HUES6 (cell line): ENCODE results near the gene DQX1.

Experiments used
- H3K27ac ChIP-seq: 2 replicates; pipeline ENCODE4 v1.7.0; 2013; ENCODE audit warnings: low read depth, mild to moderate bottlenecking, low read length, inconsistent platforms
- H3K27me3 ChIP-seq: 2 replicates; pipeline ENCODE4 v1.6.1; 2013; ENCODE audit warnings: low read length; ENCODE audit not compliant: control insufficient read depth, insufficient read depth
- H3K36me3 ChIP-seq: 2 replicates; pipeline ENCODE4 v1.6.1; 2013; ENCODE audit warnings: low read length; ENCODE audit not compliant: control insufficient read depth, insufficient read depth
- H3K4me1 ChIP-seq: 2 replicates; pipeline ENCODE4 v1.6.1; 2013; ENCODE audit warnings: low read length; ENCODE audit not compliant: control insufficient read depth, insufficient read depth
- H3K4me3 ChIP-seq: 2 replicates; pipeline ENCODE4 v1.5.1; 2013; ENCODE audit warnings: low read depth, low read length
- H3K9ac ChIP-seq: one replicate; pipeline ENCODE4 v1.6.1; 2013; ENCODE audit warnings: mild to moderate bottlenecking, low read length
- H3K9me3 ChIP-seq: 2 replicates; pipeline ENCODE4 v1.6.1; 2013; ENCODE audit warnings: low read depth, low read length; ENCODE audit not compliant: control insufficient read depth, insufficient read depth

DQX1 gene, protein sequence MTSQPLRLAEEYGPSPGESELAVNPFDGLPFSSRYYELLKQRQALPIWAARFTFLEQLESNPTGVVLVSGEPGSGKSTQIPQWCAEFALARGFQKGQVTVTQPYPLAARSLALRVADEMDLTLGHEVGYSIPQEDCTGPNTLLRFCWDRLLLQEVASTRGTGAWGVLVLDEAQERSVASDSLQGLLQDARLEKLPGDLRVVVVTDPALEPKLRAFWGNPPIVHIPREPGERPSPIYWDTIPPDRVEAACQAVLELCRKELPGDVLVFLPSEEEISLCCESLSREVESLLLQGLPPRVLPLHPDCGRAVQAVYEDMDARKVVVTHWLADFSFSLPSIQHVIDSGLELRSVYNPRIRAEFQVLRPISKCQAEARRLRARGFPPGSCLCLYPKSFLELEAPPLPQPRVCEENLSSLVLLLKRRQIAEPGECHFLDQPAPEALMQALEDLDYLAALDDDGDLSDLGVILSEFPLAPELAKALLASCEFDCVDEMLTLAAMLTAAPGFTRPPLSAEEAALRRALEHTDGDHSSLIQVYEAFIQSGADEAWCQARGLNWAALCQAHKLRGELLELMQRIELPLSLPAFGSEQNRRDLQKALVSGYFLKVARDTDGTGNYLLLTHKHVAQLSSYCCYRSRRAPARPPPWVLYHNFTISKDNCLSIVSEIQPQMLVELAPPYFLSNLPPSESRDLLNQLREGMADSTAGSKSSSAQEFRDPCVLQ

DNA sequence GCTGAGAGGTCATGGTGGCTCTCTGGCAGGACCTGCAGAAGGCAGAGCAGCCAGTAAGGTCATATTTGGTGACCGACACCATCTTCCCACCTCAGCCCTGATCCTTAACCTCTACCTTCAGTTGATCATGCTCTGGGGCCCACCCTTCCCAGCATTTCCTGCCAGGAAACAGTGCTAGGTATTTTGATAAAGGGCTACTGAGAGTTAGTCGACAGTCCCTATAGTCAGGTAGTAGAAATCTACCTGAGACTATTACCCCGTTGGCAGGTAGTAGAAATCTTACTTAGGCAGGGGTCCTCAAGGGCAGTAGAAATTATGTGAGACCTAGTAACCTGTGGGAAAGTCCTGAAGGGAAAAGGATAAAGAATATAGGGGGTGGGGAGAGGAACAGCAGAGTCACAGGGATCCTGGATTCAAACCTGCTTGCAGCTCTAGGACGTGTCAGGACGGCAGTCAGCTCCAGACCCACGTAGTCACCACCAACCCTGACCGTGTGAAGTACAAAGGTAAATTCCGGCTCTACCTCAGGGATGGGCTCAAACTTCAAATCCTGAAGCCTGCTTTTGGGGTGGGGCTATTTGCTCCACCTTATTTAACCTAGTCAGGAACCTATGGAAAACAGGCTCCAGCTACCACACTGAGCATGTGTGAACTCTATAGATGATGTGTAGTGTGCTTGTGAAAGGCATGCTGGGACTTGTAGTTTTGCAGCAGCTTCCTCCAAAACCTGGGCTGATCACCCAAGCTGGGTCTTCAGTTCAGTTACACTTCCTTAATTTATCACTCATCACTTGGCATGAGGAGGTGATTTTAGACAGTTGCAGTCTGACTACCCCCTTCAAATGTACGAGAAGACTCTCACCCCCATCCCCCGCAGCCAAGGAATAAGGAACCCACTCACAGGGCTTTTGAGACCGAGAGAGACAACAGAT is at the start of gene DQX1:
TSS of gene DQX1 (minus strand) at position 515 of the 932 bp plus-strand sequence. CDS start at position 13, 502 bp downstream.
- H3K36me3 ChIP-seq = peaks cover 27% of the 10 kb centered on the region
- no peak within 1 kb of the TSS for H3K9ac ChIP-seq
- no peaks in the 10 kb centered on the region for H3K9me3 ChIP-seq
- no peak within 1 kb of the TSS for H3K27ac ChIP-seq
- H3K4me1 ChIP-seq = peaks cover 12% of the 10 kb centered on the region
- H3K4me3 ChIP-seq = no peak within 1 kb of the TSS
- peaks cover 23% of the 10 kb centered on the region for H3K27me3 ChIP-seq

DNA sequence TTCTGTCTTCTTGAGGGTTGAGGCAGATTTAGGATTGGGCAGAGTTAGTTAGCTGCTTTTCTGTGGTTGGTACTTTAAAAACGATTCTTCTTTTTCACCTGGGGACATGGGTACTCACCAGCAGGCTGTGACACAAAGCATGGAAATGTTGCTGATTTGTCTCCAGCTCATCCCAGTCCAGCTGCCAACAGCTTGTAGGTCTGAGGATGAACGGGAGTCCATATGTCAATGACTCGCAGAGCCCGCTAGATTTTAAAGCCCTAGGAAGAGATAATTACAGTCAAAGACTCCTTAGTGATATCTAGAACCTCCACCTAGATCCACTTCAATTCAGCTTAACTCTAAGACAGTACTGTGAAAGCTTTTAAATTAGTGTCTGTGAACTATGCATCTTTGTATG is 49.3 kb upstream of the DQX1 start:
- Histone ChIP-seq H3K4me3 (no peak overlapping the region), H3K9me3 (no peaks in the 10 kb centered on the region), H3K9ac (no peak overlapping the region), H3K36me3 (no peaks in the 10 kb centered on the region), H3K27me3 (no peaks in the 10 kb centered on the region; the same call in 1 of the 2 replicates), H3K4me1 (peaks cover 4% of the 10 kb centered on the region; the same call in 1 of the 2 replicates), H3K27ac (no peak overlapping the region)

DNA sequence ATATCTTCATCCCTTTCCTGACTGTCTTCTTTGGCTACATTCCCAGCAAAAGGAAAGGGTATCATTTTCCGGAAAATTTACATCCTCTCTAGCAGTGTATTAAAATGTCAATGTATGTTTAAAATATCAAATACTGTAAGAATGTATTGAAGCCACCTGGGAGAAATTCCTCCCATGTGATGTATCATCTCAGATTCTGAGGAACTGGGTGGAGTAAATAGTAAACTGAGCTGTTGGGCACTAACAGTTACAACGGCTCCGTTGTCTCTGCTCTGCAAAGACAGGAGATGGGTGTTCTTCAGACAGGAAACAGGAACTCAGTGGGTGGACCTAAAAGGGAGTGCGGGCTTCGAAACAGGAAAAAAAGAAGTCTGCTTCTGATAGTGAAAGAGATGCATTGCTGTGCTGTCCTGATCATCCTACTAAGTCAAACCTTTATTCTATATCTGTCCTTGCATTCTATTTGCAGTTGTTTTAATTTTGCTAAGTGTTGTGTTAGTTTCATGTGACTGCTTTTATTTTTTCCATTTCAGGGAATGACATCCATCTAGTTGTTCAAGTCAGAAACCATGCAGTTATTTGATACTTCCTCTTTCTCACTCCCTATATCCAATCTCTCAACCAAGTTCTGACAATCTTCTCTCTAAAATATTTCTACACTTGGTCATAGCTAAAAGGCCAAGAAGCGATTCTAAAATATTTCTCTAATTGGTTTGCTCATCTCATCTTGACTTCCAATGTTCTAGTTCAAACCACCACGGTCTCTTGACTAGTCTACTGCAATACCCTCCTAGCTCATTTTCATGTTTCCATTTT is 47.9 kb upstream of the DQX1 start:
- Histone ChIP-seq H3K9me3 (no peaks in the 10 kb centered on the region), H3K4me3 (no peak overlapping the region), H3K27me3 (no peaks in the 10 kb centered on the region; the same call in 1 of the 2 replicates), H3K9ac (no peak overlapping the region), H3K27ac (no peak overlapping the region), H3K4me1 (peaks cover 4% of the 10 kb centered on the region; the same call in 1 of the 2 replicates), H3K36me3 (no peaks in the 10 kb centered on the region)

DNA sequence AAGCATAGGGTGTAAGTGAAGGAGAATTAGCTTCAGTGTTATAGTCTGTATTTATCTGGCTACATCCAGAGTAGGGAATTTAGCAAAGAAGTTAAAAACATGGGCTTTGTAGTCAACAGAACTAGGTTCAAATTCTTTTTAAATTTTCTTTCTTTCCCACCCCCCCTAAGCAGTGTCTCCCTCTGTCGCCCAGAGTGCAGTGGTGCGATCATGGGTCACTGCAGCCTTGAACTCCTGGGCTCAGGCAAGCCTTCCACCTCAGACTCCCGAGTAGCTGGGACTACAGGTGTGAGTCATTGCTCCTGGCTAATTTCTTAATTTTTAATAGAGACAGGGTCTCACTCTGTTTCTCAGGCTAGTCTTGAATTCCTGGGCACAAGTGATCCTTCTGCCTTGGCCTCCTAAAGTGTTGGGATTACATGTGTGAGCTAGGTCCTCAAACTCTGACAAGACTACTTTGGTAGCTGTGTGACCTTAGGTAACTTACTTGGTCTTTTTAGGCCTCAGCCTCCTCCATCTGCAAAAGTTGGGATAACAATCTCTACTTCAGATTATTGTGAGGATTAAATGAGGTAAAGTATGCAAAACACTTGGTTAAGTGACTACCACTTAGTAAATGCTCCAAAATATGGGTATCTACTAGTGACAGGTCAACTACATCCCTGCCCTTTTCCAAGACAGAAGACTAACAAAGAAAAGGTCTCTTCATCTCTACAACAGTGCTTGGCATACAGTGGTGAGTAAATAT is 46.3 kb upstream of the DQX1 start:
- Histone ChIP-seq H3K4me1 (no peaks in the 10 kb centered on the region), H3K27me3 (peaks cover 3% of the 10 kb centered on the region; the same call in 1 of the 2 replicates), H3K9ac (no peak overlapping the region), H3K27ac (no peak overlapping the region), H3K9me3 (no peaks in the 10 kb centered on the region), H3K4me3 (no peak overlapping the region), H3K36me3 (no peaks in the 10 kb centered on the region)

DNA sequence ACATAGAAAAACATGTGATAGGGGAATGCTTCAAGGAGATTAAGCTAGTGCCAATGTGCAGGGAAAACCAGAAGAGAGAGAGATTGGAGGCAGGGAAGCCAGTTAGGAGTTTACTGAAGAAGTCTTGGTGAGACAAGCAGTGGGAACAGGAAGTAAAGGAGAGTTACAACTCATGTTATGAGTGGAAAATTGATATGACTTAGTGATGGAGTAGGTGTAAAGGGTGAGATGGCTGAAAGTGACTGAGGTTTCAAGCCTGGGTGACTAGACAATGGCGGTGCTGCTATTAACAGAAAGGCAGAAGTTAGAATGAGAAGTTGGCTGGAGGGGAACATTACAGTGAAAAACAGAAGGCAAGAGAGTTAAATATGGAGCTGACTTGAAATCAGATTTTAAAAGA is 45.0 kb upstream of the DQX1 start:
- no peak overlapping the region for H3K9ac ChIP-seq
- H3K27me3 ChIP-seq = peaks cover 6% of the 10 kb centered on the region; the same call in 1 of the 2 replicates
- no peak overlapping the region for H3K4me3 ChIP-seq
- no peaks in the 10 kb centered on the region for H3K4me1 ChIP-seq
- H3K9me3 ChIP-seq = no peaks in the 10 kb centered on the region
- H3K27ac ChIP-seq = no peak overlapping the region
- H3K36me3 ChIP-seq = no peaks in the 10 kb centered on the region

DNA sequence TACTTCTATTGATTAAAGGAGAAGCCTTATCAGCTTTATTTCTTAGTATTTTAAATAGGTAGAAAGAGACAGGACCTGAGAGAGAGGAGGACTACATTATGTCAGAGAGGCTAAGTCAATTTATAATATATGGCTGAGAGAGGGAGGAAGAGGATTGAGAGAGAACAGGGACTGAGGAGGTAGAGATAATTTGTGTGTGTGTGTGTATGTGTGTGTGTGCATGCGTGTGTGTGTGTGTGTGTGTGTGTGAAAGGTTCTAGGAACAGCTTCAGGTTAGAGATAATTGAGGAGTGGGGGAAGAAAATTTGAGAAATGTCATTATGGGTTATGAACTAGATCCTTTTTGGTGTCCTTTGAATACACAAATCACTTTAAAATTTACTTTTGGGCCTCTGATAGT is 43.7 kb upstream of the DQX1 start:
- H3K9me3 ChIP-seq = no peaks in the 10 kb centered on the region
- H3K27ac ChIP-seq = no peak overlapping the region
- H3K4me1 ChIP-seq = no peaks in the 10 kb centered on the region
- no peaks in the 10 kb centered on the region for H3K36me3 ChIP-seq
- H3K27me3 ChIP-seq = peaks cover 9% of the 10 kb centered on the region; the same call in 1 of the 2 replicates
- H3K4me3 ChIP-seq = no peak overlapping the region
- H3K9ac ChIP-seq = no peak overlapping the region

DNA sequence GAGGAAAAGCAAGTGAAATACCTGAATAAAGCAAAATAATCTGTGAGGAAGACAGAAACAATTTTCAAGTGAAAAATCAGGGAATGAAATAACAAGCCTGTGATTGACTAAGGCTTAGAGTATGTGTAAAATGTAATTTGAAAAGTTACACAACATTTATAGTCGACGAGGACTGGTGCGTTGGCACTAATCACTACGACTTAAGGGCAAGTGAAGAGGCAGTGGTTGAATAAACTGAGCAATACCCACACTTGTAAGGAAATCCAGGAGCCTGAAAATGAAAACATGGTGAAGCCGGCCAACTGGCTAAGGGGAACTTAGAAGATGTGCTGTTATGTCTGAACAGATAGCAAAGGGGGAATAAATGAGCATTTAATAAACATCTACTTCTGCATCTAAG is 41.9 kb upstream of the DQX1 start:
- Histone ChIP-seq H3K9me3 (no peaks in the 10 kb centered on the region), H3K4me1 (no peaks in the 10 kb centered on the region), H3K27me3 (peaks cover 12% of the 10 kb centered on the region; the same call in 1 of the 2 replicates), H3K4me3 (no peak overlapping the region), H3K36me3 (no peaks in the 10 kb centered on the region), H3K27ac (no peak overlapping the region), H3K9ac (no peak overlapping the region)

DNA sequence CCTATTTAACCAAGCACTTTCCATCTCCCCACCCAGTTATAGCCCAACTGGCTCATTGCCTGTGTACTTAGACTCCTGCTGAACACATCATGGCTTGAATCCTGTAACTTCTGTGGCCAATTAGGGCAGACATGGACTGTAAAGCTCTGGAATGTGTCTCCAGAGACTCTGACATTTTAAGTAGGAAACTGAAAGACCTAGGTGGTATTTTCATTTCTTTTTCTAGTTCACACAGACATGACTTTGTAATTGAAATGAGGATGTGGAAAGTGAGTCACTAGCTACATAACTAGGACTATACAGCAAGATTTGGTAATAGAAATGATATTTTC is 40.7 kb upstream of the DQX1 start:
- no peak overlapping the region for H3K4me3 ChIP-seq
- H3K36me3 ChIP-seq = no peaks in the 10 kb centered on the region
- no peak overlapping the region for H3K9ac ChIP-seq
- H3K27me3 ChIP-seq = peaks cover 18% of the 10 kb centered on the region
- H3K27ac ChIP-seq = no peak overlapping the region
- no peaks in the 10 kb centered on the region for H3K4me1 ChIP-seq
- no peaks in the 10 kb centered on the region for H3K9me3 ChIP-seq

DNA sequence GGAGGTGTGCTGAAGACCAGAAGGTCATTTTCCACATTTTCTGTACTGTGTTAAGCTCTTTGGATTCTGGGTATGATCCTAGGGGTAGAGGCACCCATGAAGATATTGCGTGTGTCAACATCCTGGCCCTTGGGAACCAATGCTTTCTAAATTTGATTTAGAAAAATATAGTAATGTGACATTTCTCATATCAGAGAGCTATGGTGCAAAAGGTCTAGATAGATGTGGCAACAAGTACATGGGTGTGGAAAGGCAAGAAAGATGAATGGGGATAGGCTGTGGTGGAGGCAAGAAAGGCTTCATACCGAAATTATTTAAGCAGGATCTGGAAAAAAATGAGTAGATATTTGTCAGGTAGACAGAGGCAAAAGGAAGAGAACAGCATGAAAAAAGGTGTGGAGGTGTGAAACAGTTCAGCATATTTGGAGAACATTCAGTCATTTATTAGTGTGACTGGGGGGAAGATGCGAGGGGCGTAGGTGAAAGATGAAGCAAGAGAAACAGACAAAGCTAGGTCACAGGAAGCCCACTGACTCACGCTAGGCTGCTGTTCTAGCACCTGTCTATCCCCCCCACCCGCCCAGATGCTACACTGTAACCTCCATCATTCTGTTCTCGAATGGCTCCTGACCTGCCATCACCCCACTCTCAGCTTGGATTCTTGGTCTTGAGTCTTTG is 40.2 kb upstream of the DQX1 start:
- no peak overlapping the region for H3K27ac ChIP-seq
- H3K4me1 ChIP-seq = no peaks in the 10 kb centered on the region
- peaks cover 23% of the 10 kb centered on the region for H3K27me3 ChIP-seq
- H3K9ac ChIP-seq = no peak overlapping the region
- H3K4me3 ChIP-seq = no peak overlapping the region
- no peaks in the 10 kb centered on the region for H3K36me3 ChIP-seq
- no peaks in the 10 kb centered on the region for H3K9me3 ChIP-seq
